A549 (cell line): ENCODE measurements around the gene GRK3. TPM values are rescaled to one million over a fixed set of nuclear protein-coding genes. Genes with fewer than 3 reads are reported as not detected.

Experiments
- ATAC-seq, 2 experiments: fragments of 200-7000 bp in 1 of 2; fragments of >200 bp in 1 of 2; cut with Nextera tagmentation in 1 of 2; cut with Tn5 transposase in 1 of 2; 3 replicates each; pipeline versions ENCODE4 v1.8.0 to v1.9.1; 2018 to 2020; ENCODE audit warnings: mild to moderate bottlenecking in 1 of 2, moderate library complexity in 1 of 2
- CTCF ChIA-PET: fragments of 300-600 bp; sonication (Branson Sonifier 250); formaldehyde crosslinking; extraction: SDS; loops from one replicate; lab custom pipeline; 2021; ENCODE audit warnings: antibody characterized with exemption, inconsistent platforms; lab: Yijun Ruan, JAX
- POLR2A ChIA-PET: fragments of 350-600 bp; formaldehyde crosslinking; extraction: SDS; loops from one replicate; lab custom pipeline; 2021; ENCODE audit warnings: antibody characterized with exemption, inconsistent platforms; lab: Yijun Ruan, JAX
- DNase-seq, 2 experiments: peaks; one replicate each; pipeline versions ENCODE4 v3.0.0 to v3.0.0-alpha.2; 2011 to 2016; ENCODE audit warnings: low read depth in 1 of 2, low spot score in 1 of 2
- FAIRE-seq: peaks from 2 replicates; lab custom pipeline; 2011; peaks lifted over from hg19 to GRCh38; lab: Jason Lieb, UNC
- H3K27ac ChIP-seq, 2 experiments: fragments of >200 bp; sonication (Bioruptor Twin); formaldehyde crosslinking; 3 replicates each; pipeline ENCODE4 v1.5.1; 2016 to 2017
- H3K4me1 ChIP-seq: fragments of >200 bp; sonication (Bioruptor Twin); formaldehyde crosslinking; 3 replicates; pipeline ENCODE4 v1.6.1; 2016
- H3K4me2 ChIP-seq: fragments of >200 bp; sonication (Bioruptor Twin); formaldehyde crosslinking; 3 replicates; pipeline ENCODE4 v1.6.1; 2016
- H3K4me3 ChIP-seq: fragments of >200 bp; sonication (Bioruptor Twin); formaldehyde crosslinking; 3 replicates; pipeline ENCODE4 v1.5.1; 2016
- H3K9me3 ChIP-seq: fragments of >200 bp; sonication (Bioruptor Twin); formaldehyde crosslinking; 3 replicates; pipeline ENCODE4 v1.6.1; 2016
- BHLHE40 ChIP-seq: IDR thresholded peaks from 2 replicates; pipeline ENCODE4 v1.6.1; 2012; ENCODE audit warnings: low read depth, low read length, inconsistent platforms
- ESRRA ChIP-seq: fragments of 150-350 bp; IDR thresholded peaks from 2 replicates; pipeline ENCODE4 v1.6.1; 2014; ENCODE audit warnings: mild to moderate bottlenecking, low read length, borderline replicate concordance
- FOSL2 ChIP-seq, 2 experiments: fragments of 450-650 bp in 1 of 2; fragments of >200 bp in 1 of 2; sonication (Bioruptor Twin) in 1 of 2; formaldehyde crosslinking; IDR thresholded peaks; 2 replicates each; pipeline versions ENCODE4 v1.5.0 to v1.6.1; 2016 to 2020; ENCODE audit warnings: mild to moderate bottlenecking in 1 of 2, moderate library complexity in 1 of 2
- GATA3 ChIP-seq: IDR thresholded peaks from 2 replicates; pipeline ENCODE4 v1.6.1; 2012; ENCODE audit warnings: borderline replicate concordance
- HOXA7 ChIP-seq: fragments of 250-450 bp; sonication (Bioruptor Pico); IDR thresholded peaks from 2 replicates; pipeline ENCODE4 v1.5.0; 2020; ENCODE audit warnings: mild to moderate bottlenecking, moderate library complexity
- JUNB ChIP-seq: fragments of >200 bp; sonication (Bioruptor Twin); formaldehyde crosslinking; IDR thresholded peaks from 2 replicates; pipeline ENCODE4 v1.6.1; 2016
- MAFK ChIP-seq: fragments of 450-650 bp; IDR thresholded peaks from 2 replicates; pipeline ENCODE4 v1.6.1; 2014; ENCODE audit not compliant: partially characterized antibody
- MAZ ChIP-seq: fragments of 150-350 bp; IDR thresholded peaks from 2 replicates; pipeline ENCODE4 v1.6.1; 2014; ENCODE audit warnings: antibody characterized with exemption, low read depth, low read length, borderline replicate concordance
- NR3C1 ChIP-seq: fragments of >200 bp; sonication (Bioruptor Twin); formaldehyde crosslinking; IDR thresholded peaks from 3 replicates; pipeline ENCODE4 v1.6.1; 2017
- POLR2AphosphoS2 ChIP-seq: conservative IDR thresholded peaks from 2 replicates; pipeline ENCODE4 v1.6.1; 2012; ENCODE audit warnings: low read length, improper control_type of control experiment, inconsistent platforms
- RAD21 ChIP-seq, 2 experiments: fragments of >200 bp in 1 of 2; sonication (Bioruptor Twin) in 1 of 2; formaldehyde crosslinking in 1 of 2; IDR thresholded peaks in 1 of 2; conservative IDR thresholded peaks in 1 of 2; 2 replicates in 1 of 2; 3 replicates in 1 of 2; pipeline ENCODE4 v1.6.1; 2012 to 2018; ENCODE audit warnings: inconsistent platforms in 1 of 2
- RARB ChIP-seq: fragments of 250-450 bp; sonication (Bioruptor Pico); IDR thresholded peaks from 2 replicates; pipeline ENCODE4 v1.8.0; 2021; ENCODE audit warnings: mild to moderate bottlenecking, moderate library complexity
- RCOR1 ChIP-seq: fragments of 150-350 bp; IDR thresholded peaks from 2 replicates; pipeline ENCODE4 v1.6.1; 2014; ENCODE audit warnings: antibody characterized with exemption, low read length, low read depth
- RFX5 ChIP-seq: fragments of 450-650 bp; IDR thresholded peaks from 2 replicates; pipeline ENCODE4 v1.7.1; 2014; ENCODE audit warnings: antibody characterized with exemption, mild to moderate bottlenecking, moderate library complexity
- RNF2 ChIP-seq: fragments of 200-600 bp; sonication (generic); IDR thresholded peaks from 2 replicates; pipeline ENCODE4 v1.6.1; 2016; ENCODE audit warnings: low read depth, mild to moderate bottlenecking, antibody characterized with exemption, moderate library complexity, borderline replicate concordance
- SMC3 ChIP-seq: fragments of >200 bp; sonication (Bioruptor Twin); formaldehyde crosslinking; IDR thresholded peaks from 3 replicates; pipeline ENCODE4 v1.6.1; 2018; ENCODE audit warnings: inconsistent platforms
- SREBF2 ChIP-seq: fragments of 450-650 bp; IDR thresholded peaks from 2 replicates; pipeline ENCODE4 v1.6.1; 2014; ENCODE audit warnings: mild to moderate bottlenecking, moderate library complexity
- ZFP36 ChIP-seq: fragments of 450-650 bp; IDR thresholded peaks from 2 replicates; pipeline ENCODE4 v1.6.1; 2014; ENCODE audit warnings: borderline replicate concordance; ENCODE audit not compliant: partially characterized antibody
- WGBS: methylation state at CpG from one replicate; pipeline ENCODE4 v1.1.6; 2017; ENCODE audit errors: missing lambda C conversion rate; 5-methylcytosine and 5-hydroxymethylcytosine counted together
- polyA plus RNA-seq, 4 experiments: library from polyadenylated mRNA; depleted of rRNA in 3 of 4; stranded (reverse); fragments of >200 nt; fragmentation: RNase III in 1 of 4; extraction: RNeasy Plus Mini Kit Qiagen cat#74134 plus additional on column Dnase treatment in 1 of 4; gene quantifications; 2 replicates in 3 of 4; 3 replicates in 1 of 4; pipeline ENCODE4 v1.2.3, GENCODE V29; 2011 to 2017
- TF ChIP-seq, protein P1 (sequence below): IDR thresholded peaks from 2 replicates; pipeline ENCODE4 v1.6.1; 2012; ENCODE audit warnings: low read depth, borderline replicate concordance
- TF ChIP-seq, protein P2 (sequence below): fragments of >200 bp; sonication (Bioruptor Twin); formaldehyde crosslinking; IDR thresholded peaks from 3 replicates; pipeline ENCODE4 v1.5.1; 2016
- TF ChIP-seq, protein P3 (sequence below): fragments of >200 bp; sonication (Bioruptor Twin); formaldehyde crosslinking; IDR thresholded peaks from 3 replicates; pipeline ENCODE4 v1.6.1; 2016
- TF ChIP-seq, protein P4 (sequence below): fragments of 250-450 bp; sonication (Bioruptor Pico); IDR thresholded peaks from 2 replicates; pipeline ENCODE4 v1.5.0; 2021; ENCODE audit warnings: mild to moderate bottlenecking, moderate library complexity, borderline replicate concordance
- TF ChIP-seq, protein P5 (sequence below): fragments of 150-350 bp; IDR thresholded peaks from 2 replicates; pipeline ENCODE4 v1.6.1; 2014; ENCODE audit warnings: low read depth, mild to moderate bottlenecking, low read length

GRK3 gene
- polyA plus RNA-seq, 2 of the 4 experiments (the other 2 are of a cell fraction): 3.9 to 6.5 TPM

DNA sequence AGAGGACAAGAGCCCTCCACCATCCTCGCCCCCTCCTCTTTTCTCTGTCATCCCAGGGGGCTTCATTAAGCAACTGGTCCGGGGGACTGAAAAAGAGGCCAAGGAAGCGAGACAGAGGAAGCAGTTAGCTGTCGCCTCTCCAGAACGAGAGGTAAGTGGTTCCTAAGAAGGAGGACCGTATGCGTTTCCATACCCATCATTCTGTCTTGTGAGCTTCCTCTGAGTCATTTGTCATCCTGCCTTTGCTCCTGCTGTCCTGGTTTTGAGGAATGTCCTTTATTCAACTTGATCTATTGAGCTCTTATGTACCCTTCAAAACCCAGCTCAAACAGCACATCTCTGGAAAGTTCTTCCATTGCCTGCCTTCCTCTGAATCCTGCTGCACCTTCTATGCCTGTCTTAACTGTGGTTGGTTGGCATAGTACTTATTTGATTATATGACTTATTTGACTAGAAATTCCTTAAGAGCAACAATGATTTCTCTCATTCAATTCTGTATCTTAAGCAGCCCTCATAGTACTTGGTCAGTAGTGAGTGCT lies 198.8 kb downstream of the GRK3 start:
- H3K9me3 ChIP-seq: peaks cover 10% of the 10 kb centered on the region; the same call in 1 of the 3 replicates
- POLR2A ChIA-PET: no interaction called here
- ATAC-seq: no peak
- peaks cover 11% of the 10 kb centered on the region; the same call in 2 of the 3 replicates for H3K4me1 ChIP-seq
- no peak overlapping the region for H3K4me2 ChIP-seq
- H3K27ac ChIP-seq: no peak overlapping the region
- TF ChIP-seq, protein P1, sequence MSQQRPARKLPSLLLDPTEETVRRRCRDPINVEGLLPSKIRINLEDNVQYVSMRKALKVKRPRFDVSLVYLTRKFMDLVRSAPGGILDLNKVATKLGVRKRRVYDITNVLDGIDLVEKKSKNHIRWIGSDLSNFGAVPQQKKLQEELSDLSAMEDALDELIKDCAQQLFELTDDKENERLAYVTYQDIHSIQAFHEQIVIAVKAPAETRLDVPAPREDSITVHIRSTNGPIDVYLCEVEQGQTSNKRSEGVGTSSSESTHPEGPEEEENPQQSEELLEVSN: no peak
- TF ChIP-seq RARB (CRISPR knock-in tag) (no peak), RFX5 (no peak), HOXA7 (no peak), POLR2AphosphoS2 (no peak), ZFP36 (no peak), JUNB (no peak), RCOR1 (no peak)
- H3K4me3 ChIP-seq: no peak overlapping the region
- CTCF ChIA-PET: interaction anchor here (0.8 to 1.7 kb wide), 7 partner anchors 8 to 301 kb away, joined by 3 to 6 read pairs (median 4); no protein-coding TSS in a partner anchor
- DNase-seq: no peak
- no peak for FAIRE-seq
- 49% methylated on average over 7 of the region's 7 CpGs for WGBS

DNA sequence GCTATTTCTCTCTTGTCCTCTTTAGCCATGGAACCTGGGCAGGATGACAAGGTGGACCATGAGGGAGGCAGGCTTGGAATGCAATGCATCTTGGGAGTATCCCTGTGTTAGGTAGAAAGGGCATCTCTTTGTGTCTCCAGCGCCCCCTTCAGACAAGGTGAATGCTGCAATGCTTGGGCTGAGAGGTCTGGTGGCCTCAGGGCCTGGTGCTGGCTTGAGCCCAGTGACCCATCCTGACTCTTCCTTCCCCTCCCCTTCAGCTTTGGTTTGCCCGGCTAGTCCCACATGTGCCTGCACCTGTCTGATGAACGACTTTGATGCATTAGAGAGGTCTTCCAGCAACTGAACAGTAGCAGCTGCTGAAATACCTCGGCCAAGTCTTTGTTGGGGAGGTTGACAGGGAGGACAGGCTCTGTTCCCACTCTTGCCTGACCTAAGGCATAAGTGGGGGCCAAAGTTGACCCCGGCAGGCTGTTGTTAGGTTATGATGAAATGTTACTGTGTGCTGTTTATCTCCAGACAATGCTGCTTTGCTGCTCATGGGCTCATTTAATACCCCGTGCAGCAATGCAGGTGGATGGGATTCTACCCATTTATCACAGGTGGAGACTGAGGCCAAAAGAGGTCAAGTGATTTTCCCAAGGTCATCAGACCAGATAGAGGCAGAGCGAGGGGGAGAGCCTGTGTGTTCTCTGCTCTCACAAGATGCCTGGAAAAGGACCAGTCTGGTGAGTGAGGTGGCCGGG lies 200.0 kb downstream of the GRK3 start:
- POLR2A ChIA-PET: no interaction called here
- H3K9me3 ChIP-seq: peaks cover 10% of the 10 kb centered on the region; the same call in 1 of the 3 replicates
- H3K4me3 ChIP-seq: no peak overlapping the region
- H3K4me1 ChIP-seq: peaks cover 9% of the 10 kb centered on the region; the same call in 2 of the 3 replicates
- TF ChIP-seq RCOR1 (no peak), RNF2 (no peak), NR3C1 (no peak), GATA3 (no peak), MAFK (no peak), SMC3 (no peak), RFX5 (no peak), BHLHE40 (no peak), FOSL2 (IDR thresholded peaks at IDR 0.05) (no peak), FOSL2 (CRISPR knock-in tag; IDR thresholded peaks at IDR 0.05) (no peak)
- TF ChIP-seq, protein P2, sequence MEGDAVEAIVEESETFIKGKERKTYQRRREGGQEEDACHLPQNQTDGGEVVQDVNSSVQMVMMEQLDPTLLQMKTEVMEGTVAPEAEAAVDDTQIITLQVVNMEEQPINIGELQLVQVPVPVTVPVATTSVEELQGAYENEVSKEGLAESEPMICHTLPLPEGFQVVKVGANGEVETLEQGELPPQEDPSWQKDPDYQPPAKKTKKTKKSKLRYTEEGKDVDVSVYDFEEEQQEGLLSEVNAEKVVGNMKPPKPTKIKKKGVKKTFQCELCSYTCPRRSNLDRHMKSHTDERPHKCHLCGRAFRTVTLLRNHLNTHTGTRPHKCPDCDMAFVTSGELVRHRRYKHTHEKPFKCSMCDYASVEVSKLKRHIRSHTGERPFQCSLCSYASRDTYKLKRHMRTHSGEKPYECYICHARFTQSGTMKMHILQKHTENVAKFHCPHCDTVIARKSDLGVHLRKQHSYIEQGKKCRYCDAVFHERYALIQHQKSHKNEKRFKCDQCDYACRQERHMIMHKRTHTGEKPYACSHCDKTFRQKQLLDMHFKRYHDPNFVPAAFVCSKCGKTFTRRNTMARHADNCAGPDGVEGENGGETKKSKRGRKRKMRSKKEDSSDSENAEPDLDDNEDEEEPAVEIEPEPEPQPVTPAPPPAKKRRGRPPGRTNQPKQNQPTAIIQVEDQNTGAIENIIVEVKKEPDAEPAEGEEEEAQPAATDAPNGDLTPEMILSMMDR: no peak
- TF ChIP-seq, protein P3, sequence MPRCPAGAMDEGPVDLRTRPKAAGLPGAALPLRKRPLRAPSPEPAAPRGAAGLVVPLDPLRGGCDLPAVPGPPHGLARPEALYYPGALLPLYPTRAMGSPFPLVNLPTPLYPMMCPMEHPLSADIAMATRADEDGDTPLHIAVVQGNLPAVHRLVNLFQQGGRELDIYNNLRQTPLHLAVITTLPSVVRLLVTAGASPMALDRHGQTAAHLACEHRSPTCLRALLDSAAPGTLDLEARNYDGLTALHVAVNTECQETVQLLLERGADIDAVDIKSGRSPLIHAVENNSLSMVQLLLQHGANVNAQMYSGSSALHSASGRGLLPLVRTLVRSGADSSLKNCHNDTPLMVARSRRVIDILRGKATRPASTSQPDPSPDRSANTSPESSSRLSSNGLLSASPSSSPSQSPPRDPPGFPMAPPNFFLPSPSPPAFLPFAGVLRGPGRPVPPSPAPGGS: no peak
- no peak overlapping the region for H3K4me2 ChIP-seq
- no peak for ATAC-seq
- H3K27ac ChIP-seq: no peak overlapping the region
- 33% methylated on average over 6 of the region's 8 CpGs for WGBS
- FAIRE-seq: no peak
- DNase-seq: no peak
- CTCF ChIA-PET: interaction anchor here (0.6 to 1.3 kb wide), 5 partner anchors 9 to 302 kb away, joined by 3 to 6 read pairs (median 3); no protein-coding TSS in a partner anchor

DNA sequence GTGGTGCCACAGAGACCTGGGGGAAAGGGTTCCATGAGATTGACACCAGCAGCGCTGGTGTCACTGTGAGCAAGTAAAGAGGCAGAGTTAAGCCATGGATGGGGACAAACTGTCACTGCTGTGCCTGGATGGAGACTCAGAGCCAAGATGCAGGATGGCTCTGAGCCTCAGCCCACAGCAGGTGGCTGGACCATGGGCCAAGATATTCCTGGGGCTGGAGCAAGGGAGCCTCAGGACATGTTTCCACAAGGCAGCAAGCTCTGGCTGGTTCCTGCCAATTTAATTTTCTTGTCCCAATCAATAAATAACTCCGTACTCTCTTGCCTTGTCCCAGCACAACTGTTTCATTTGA lies 200.5 kb downstream of the GRK3 start:
- peaks cover 3% of the 10 kb centered on the region; the same call in 2 of the 3 replicates for H3K4me1 ChIP-seq
- ATAC-seq (no peak), DNase-seq (no peak), FAIRE-seq (no peak)
- no peak overlapping the region for H3K4me3 ChIP-seq
- peaks cover 10% of the 10 kb centered on the region; the same call in 1 of the 3 replicates for H3K9me3 ChIP-seq
- WGBS: 88% methylated on average over 2 of the region's 2 CpGs
- H3K4me2 ChIP-seq: no peak overlapping the region
- H3K27ac ChIP-seq: no peak overlapping the region
- TF ChIP-seq ESRRA: no peak
- TF ChIP-seq RAD21 (conservative IDR thresholded peaks at IDR 0.05 in 1 of 2, IDR thresholded peaks at IDR 0.05 in 1 of 2): no peak
- TF ChIP-seq MAZ: no peak
- no peak for TF ChIP-seq SREBF2
- TF ChIP-seq, protein P4, sequence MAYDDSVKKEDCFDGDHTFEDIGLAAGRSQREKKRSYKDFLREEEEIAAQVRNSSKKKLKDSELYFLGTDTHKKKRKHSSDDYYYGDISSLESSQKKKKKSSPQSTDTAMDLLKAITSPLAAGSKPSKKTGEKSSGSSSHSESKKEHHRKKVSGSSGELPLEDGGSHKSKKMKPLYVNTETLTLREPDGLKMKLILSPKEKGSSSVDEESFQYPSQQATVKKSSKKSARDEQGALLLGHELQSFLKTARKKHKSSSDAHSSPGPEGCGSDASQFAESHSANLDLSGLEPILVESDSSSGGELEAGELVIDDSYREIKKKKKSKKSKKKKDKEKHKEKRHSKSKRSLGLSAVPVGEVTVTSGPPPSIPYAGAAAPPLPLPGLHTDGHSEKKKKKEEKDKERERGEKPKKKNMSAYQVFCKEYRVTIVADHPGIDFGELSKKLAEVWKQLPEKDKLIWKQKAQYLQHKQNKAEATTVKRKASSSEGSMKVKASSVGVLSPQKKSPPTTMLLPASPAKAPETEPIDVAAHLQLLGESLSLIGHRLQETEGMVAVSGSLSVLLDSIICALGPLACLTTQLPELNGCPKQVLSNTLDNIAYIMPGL: no peak
- TF ChIP-seq, protein P5, sequence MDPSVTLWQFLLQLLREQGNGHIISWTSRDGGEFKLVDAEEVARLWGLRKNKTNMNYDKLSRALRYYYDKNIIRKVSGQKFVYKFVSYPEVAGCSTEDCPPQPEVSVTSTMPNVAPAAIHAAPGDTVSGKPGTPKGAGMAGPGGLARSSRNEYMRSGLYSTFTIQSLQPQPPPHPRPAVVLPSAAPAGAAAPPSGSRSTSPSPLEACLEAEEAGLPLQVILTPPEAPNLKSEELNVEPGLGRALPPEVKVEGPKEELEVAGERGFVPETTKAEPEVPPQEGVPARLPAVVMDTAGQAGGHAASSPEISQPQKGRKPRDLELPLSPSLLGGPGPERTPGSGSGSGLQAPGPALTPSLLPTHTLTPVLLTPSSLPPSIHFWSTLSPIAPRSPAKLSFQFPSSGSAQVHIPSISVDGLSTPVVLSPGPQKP: no peak
- ChIA-PET CTCF (interaction anchor here (0.6 kb wide), 1 partner anchor 56 kb away, joined by 3 read pairs; no protein-coding TSS in a partner anchor), POLR2A (no interaction called here)
